ENCODE data around the gene FURIN. TPM values are rescaled to one million over a fixed set of nuclear protein-coding genes. Genes with fewer than 3 reads are reported as not detected.
"Not testable (repeated sequence)": the region's sequence is repeated elsewhere in the genome, so short reads cannot be mapped to it uniquely, and the experiment has no call there.

FURIN gene
- total RNA-seq, 1 experiment from 2014 or later = 68.9 TPM

GRCh38 chr15:90837094-90837493 is 31.3 kb upstream of the FURIN start:
- Histone ChIP-seq H3K36me3 (replicated peaks; ENCODE audit: control insufficient read depth, insufficient read depth, low read length) (no peaks in the 10 kb centered on the region), H3K27me3 (ENCODE audit: control insufficient read depth, insufficient read depth, low read length) (no peaks in the 10 kb centered on the region), H3K4me3 (ENCODE audit: insufficient read depth, low read depth, low read length) (no peak overlapping the region)
- peak; percentile 25 for DNase-seq

- Histone ChIP-seq H3K27me3 (ENCODE audit: control insufficient read depth, insufficient read depth, low read length) (no peaks in the 10 kb centered on the region), H3K36me3 (replicated peaks; ENCODE audit: control insufficient read depth, insufficient read depth, low read length) (no peaks in the 10 kb centered on the region), H3K4me3 (ENCODE audit: insufficient read depth, low read depth, low read length) (no peak overlapping the region)
- DNase-seq = peak; percentile 55
Measured at GRCh38 chr15:90838139-90838538, 30.2 kb upstream of the FURIN start.

DNA sequence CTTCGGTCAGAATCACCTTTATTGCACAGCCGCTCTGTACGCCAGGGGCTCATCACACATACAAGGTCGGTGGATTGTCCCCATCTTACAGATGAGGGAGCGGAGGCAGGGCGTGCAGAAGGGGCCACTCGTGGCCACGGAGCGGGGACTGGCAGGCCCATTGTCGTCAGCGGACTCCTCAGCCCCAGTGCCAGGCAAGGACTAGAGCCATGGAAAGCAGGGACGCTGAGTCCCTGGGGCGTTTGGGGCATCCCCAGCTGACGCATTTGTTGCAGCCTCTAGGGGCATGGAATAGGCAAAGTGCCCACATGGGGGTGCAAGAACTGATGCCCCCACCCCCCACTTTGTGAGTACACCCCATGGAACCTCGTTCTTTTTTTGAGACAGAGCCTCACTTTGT is 29.8 kb upstream of the FURIN start:
- no peaks in the 10 kb centered on the region for H3K27me3 ChIP-seq (ENCODE audit: control insufficient read depth, insufficient read depth, low read length)
- no peak overlapping the region for H3K4me3 ChIP-seq (ENCODE audit: insufficient read depth, low read depth, low read length)
- no peaks in the 10 kb centered on the region for H3K36me3 ChIP-seq (replicated peaks; ENCODE audit: control insufficient read depth, insufficient read depth, low read length)
- DNase-seq = peak; percentile 58

DNA sequence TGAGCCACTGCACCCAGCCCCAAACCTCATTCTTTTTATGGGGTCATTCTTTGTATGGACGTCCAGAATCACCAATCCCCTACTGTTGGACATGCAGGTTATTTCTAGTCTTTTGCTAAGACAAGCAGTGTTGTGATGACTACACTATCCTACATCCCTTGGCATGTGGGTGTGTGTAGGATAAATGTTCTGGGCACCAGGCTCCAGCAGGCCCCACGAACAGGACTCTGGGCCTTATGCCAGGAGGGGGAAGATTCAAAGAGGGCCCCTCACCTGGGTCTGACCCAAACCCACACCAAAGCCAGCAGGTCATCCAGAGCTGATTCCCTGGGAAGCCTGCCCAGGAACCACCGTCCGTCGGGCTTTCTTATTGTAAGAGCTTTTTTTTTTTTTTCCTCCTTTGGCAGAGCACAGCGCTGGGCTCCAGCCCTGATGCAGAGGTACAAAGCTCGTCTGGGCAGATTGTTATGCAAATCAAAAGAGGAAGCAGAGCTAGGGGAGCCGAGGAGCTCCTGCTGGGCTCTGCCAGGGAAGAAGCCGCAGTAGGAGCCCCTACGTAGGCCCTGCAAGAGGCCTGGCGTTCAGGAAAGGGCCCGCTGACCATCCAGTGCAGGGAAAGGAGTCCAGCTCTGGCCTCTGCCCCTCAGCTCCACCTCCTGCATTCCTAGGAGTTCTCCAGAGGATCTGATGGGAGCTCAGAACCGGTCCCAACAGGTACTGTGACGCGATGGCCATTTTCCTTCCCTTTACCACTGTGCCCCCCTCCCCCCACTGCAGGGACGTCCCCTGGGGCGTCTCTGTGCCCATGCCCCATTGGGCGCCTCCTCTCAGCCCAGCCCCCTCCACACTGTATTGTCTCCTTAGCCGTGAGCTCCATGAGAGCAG is 29.0 kb upstream of the FURIN start:
- Histone ChIP-seq H3K4me3 (ENCODE audit: insufficient read depth, low read depth, low read length) (no peak overlapping the region), H3K27me3 (ENCODE audit: control insufficient read depth, insufficient read depth, low read length) (no peaks in the 10 kb centered on the region), H3K36me3 (replicated peaks; ENCODE audit: control insufficient read depth, insufficient read depth, low read length) (no peaks in the 10 kb centered on the region)
- DNase-seq = peak; percentile 92

- DNase-seq = peak; percentile 41
- Histone ChIP-seq H3K36me3 (replicated peaks; ENCODE audit: control insufficient read depth, insufficient read depth, low read length) (no peaks in the 10 kb centered on the region), H3K4me3 (ENCODE audit: insufficient read depth, low read depth, low read length) (no peak overlapping the region)
Measured at GRCh38 chr15:90840157-90840855, 28.1 kb upstream of the FURIN start.

DNA sequence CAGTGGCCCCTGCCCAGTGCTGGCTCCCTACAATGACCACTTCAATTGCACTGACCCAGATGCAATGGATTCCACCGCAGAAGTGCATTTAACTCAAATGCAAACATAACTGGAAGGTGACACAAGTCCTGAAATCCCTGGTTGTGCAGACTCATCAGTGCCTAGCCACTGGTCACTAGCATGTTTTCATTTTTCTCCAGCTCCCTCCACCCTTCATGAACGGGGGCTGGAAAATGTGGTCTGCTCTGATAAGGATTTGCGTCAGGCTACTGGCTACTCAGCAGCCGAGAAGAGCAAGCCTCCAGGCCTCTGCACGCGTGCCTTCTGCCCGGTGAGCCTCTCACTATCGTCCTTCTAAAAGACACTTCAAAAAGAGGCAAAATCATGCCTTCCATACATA is 27.4 kb upstream of the FURIN start:
- DNase-seq = no peak

More at GRCh38 chr15:90840157-90840855, 28.1 kb upstream of the FURIN start:
- no peaks in the 10 kb centered on the region for H3K27me3 ChIP-seq (ENCODE audit: control insufficient read depth, insufficient read depth, low read length)

GRCh38 chr15:90844696-90845095 is 23.7 kb upstream of the FURIN start:
- Histone ChIP-seq H3K36me3 (replicated peaks; ENCODE audit: control insufficient read depth, insufficient read depth, low read length) (no peaks in the 10 kb centered on the region), H3K4me3 (ENCODE audit: insufficient read depth, low read depth, low read length) (no peak overlapping the region), H3K27me3 (ENCODE audit: control insufficient read depth, insufficient read depth, low read length) (no peaks in the 10 kb centered on the region)
- DNase-seq = no peak

More for the DNA sequence above, 27.4 kb upstream of the FURIN start:
- H3K36me3 ChIP-seq (replicated peaks; ENCODE audit: control insufficient read depth, insufficient read depth, low read length) = no peaks in the 10 kb centered on the region
- no peak overlapping the region for H3K4me3 ChIP-seq (ENCODE audit: insufficient read depth, low read depth, low read length)
- no peaks in the 10 kb centered on the region for H3K27me3 ChIP-seq (ENCODE audit: control insufficient read depth, insufficient read depth, low read length)

- DNase-seq = peak; percentile 19
- H3K27me3 ChIP-seq (ENCODE audit: control insufficient read depth, insufficient read depth, low read length) = no peaks in the 10 kb centered on the region
- H3K4me3 ChIP-seq (ENCODE audit: insufficient read depth, low read depth, low read length) = no peak overlapping the region
- no peaks in the 10 kb centered on the region for H3K36me3 ChIP-seq (replicated peaks; ENCODE audit: control insufficient read depth, insufficient read depth, low read length)
Measured at GRCh38 chr15:90845201-90845949, 23.0 kb upstream of the FURIN start.

GRCh38 chr15:90849424-90849823 is 19.0 kb upstream of the FURIN start:
- H3K36me3 ChIP-seq (replicated peaks; ENCODE audit: control insufficient read depth, insufficient read depth, low read length); H3K4me3 ChIP-seq (ENCODE audit: insufficient read depth, low read depth, low read length); H3K27me3 ChIP-seq (ENCODE audit: control insufficient read depth, insufficient read depth, low read length); DNase-seq: not testable (repeated sequence)

- Histone ChIP-seq H3K4me3 (ENCODE audit: insufficient read depth, low read depth, low read length) (no peak overlapping the region), H3K36me3 (replicated peaks; ENCODE audit: control insufficient read depth, insufficient read depth, low read length) (no peaks in the 10 kb centered on the region), H3K27me3 (ENCODE audit: control insufficient read depth, insufficient read depth, low read length) (no peaks in the 10 kb centered on the region)
- no peak for DNase-seq
Measured at GRCh38 chr15:90851114-90851513, 17.3 kb upstream of the FURIN start.

DNA sequence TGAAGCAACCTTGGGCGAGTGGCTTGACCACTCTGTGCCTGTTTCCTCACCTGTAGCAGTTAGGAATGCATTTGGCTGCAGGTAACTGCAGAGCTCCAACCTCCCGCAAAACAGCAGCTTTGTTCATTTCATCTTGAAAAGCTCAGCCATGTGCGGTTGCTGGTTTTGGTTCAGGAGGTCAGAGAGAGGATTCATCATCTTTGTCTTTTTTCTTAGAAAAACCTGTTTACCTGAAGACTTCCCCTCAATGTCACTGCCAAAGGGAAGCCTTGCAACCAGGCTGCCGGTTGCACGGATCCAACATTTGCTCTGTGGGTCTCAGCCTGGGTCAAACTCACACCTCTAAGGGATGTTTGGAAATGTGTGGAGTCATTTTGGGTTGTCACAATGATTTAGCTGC is 16.4 kb upstream of the FURIN start:
- H3K36me3 ChIP-seq (replicated peaks; ENCODE audit: control insufficient read depth, insufficient read depth, low read length) = no peaks in the 10 kb centered on the region
- H3K4me3 ChIP-seq (ENCODE audit: insufficient read depth, low read depth, low read length) = no peak overlapping the region
- H3K27me3 ChIP-seq (ENCODE audit: control insufficient read depth, insufficient read depth, low read length) = no peaks in the 10 kb centered on the region
- peak; percentile 19 for DNase-seq

DNA sequence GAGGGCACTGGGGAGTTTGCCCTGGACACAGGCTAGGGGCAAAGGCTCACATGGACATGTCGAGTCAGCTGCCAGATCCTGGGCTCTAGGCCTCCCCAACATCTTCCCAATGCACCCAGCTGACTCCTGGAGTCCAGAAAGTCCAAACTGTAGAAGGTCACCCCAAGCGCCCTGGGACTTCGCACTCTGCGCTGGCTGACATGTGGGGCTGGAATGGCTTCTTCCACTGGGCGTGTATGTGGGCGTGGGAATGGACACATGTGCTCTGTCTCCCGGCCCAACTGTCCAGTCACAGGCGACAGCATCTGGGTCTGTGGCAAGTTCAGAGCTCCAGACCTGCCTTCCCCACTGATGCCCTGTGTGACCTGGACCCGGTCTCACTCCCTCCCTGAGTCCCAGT is 13.2 kb upstream of the FURIN start:
- H3K27me3 ChIP-seq (ENCODE audit: control insufficient read depth, insufficient read depth, low read length) = no peaks in the 10 kb centered on the region
- DNase-seq = no peak
- no peak overlapping the region for H3K4me3 ChIP-seq (ENCODE audit: insufficient read depth, low read depth, low read length)

DNA sequence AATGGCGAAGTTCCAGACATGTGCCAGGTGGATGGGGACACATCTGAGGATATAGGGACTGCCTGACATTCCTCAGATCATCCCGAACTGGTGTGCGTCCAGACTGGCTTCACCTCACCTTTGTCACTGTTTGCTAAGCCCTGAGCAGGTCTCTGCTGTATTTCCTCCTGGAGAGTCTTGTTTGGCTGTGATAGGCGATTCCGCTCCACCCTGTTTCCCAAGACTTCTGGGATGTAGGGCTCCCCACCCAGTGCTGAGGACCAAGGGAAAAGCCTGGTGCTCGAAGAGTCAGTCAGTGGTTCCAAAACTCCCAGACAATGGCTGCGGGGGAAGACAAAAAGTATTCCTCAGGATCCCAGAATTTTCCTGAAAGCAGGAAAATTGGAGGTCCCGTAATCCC is 11.1 kb upstream of the FURIN start:
- no peak for DNase-seq
- no peak overlapping the region for H3K4me3 ChIP-seq (ENCODE audit: insufficient read depth, low read depth, low read length)
- no peaks in the 10 kb centered on the region for H3K27me3 ChIP-seq (ENCODE audit: control insufficient read depth, insufficient read depth, low read length)
- no peaks in the 10 kb centered on the region for H3K36me3 ChIP-seq (replicated peaks; ENCODE audit: control insufficient read depth, insufficient read depth, low read length)

More for the DNA sequence above, 13.2 kb upstream of the FURIN start:
- H3K36me3 ChIP-seq (replicated peaks; ENCODE audit: control insufficient read depth, insufficient read depth, low read length) = no peaks in the 10 kb centered on the region

- DNase-seq = no peak
- H3K4me3 ChIP-seq (ENCODE audit: insufficient read depth, low read depth, low read length) = no peak overlapping the region
- no peaks in the 10 kb centered on the region for H3K27me3 ChIP-seq (ENCODE audit: control insufficient read depth, insufficient read depth, low read length)
- no peaks in the 10 kb centered on the region for H3K36me3 ChIP-seq (replicated peaks; ENCODE audit: control insufficient read depth, insufficient read depth, low read length)
Measured at GRCh38 chr15:90857883-90858443, 10.4 kb upstream of the FURIN start.

Measured in H7 (cell line).